K562 (cell line): ENCODE measurements around the gene STX11. TPM values are rescaled to one million over a fixed set of nuclear protein-coding genes. Genes with fewer than 3 reads are reported as not detected.

Experiments
- DEAF1 ChIP-seq: fragments of 450-650 bp; formaldehyde crosslinking; IDR thresholded peaks from 2 replicates; pipeline ENCODE4 v1.4.0; 2020; ENCODE audit warnings: mild to moderate bottlenecking, moderate library complexity
- GTF3C2 ChIP-seq: IDR thresholded peaks from 3 replicates; pipeline ENCODE4 v1.6.1; 2011; ENCODE audit warnings: borderline replicate concordance, mild to moderate bottlenecking, moderate library complexity; ENCODE audit not compliant: insufficient read length; ENCODE audit errors: extremely low read depth
- RBM34 ChIP-seq: fragments of 200-400 bp; formaldehyde crosslinking; IDR thresholded peaks from 2 replicates; pipeline ENCODE4 v1.6.1; 2018; ENCODE audit warnings: low read length, borderline replicate concordance; ENCODE audit not compliant: insufficient read depth
- ZBTB33 ChIP-seq: sonication (generic); formaldehyde crosslinking; IDR thresholded peaks from 2 replicates; pipeline ENCODE4 v1.8.1; 2023; ENCODE audit warnings: mild to moderate bottlenecking, missing genetic modification reagents
- polyA plus RNA-seq, 8 experiments: library from polyadenylated mRNA; depleted of rRNA in 4 of 8; stranded (reverse) in 5 of 8; unstranded in 3 of 8; fragments of >200 nt; fragmentation: Nextera tagmentation in 2 of 8; fragmentation: Illumina TruSeq in 1 of 8; extraction: Ambion mirVana in 2 of 8; extraction: Trizol in 1 of 8; gene quantifications; 2 replicates each; pipeline versions ENCODE4 v1.2.1 to v1.2.3, GENCODE V29; 2011 to 2014; ENCODE audit warnings: inconsistent platforms in 1 of 8, missing spikeins in 1 of 8
- total RNA-seq, 7 experiments: library from RNA; depleted of rRNA in 6 of 7; stranded (reverse); fragments of >200 nt in 6 of 7; fragmentation: Illumina TruSeq in 2 of 7; extraction: Trizol in 2 of 7; gene quantifications; 2 replicates each; pipeline versions ENCODE4 v1.2.1 to v1.2.3, GENCODE V29; 2011 to 2021; ENCODE audit warnings: low replicate concordance in 1 of 7

The STX11 gene
- total and polyA plus RNA-seq, 9 of the 15 experiments (the other 6 are each of a cell fraction or from before 2014, with no cell fraction given): 0.06 to 0.73 (median 0.40) TPM

- TF ChIP-seq DEAF1 (CRISPR knock-in tag): no peak
- no peak for TF ChIP-seq RBM34
- no peak for TF ChIP-seq ZBTB33 (CRISPR knock-in tag)
- TF ChIP-seq GTF3C2: no peak
These were observed 2.9 kb downstream of the STX11 start (continued) for GRCh38 chr6:144153260-144153659.
